GM19023 (cell line): ENCODE results near the gene TAF11.
"Not testable (repeated sequence)": the region's sequence is repeated elsewhere in the genome, so short reads cannot be mapped to it uniquely, and the experiment has no call there.

Source experiments
- ATAC-seq: cut with Tn5 transposase; IDR thresholded peaks from one replicate; pipeline ENCODE4 v1.9.1; 2021; ENCODE audit warnings: mild to moderate bottlenecking, moderate library complexity; ENCODE audit not compliant: unreplicated experiment

TAF11 gene

GRCh38 chr6:34906826-34907225 is 19.0 kb upstream of the TAF11 start:
- no peak for ATAC-seq

GRCh38 chr6:34904990-34905613 is 17.3 kb upstream of the TAF11 start:
- ATAC-seq = no peak

GRCh38 chr6:34901930-34902329 is 14.1 kb upstream of the TAF11 start:
- no peak for ATAC-seq

GRCh38 chr6:34900321-34901031 is 12.6 kb upstream of the TAF11 start:
- no peak for ATAC-seq

- not testable (repeated sequence) for ATAC-seq
Observed at GRCh38 chr6:34899748-34900147, 11.9 kb upstream of the TAF11 start.

GRCh38 chr6:34897716-34898115 is 9.9 kb upstream of the TAF11 start:
- no peak for ATAC-seq

GRCh38 chr6:34897130-34897529 is 9.3 kb upstream of the TAF11 start:
- no peak for ATAC-seq

- ATAC-seq = no peak
Observed at GRCh38 chr6:34894693-34895092, 6.9 kb upstream of the TAF11 start.

- ATAC-seq = no peak
Observed at GRCh38 chr6:34891296-34891695, 3.5 kb upstream of the TAF11 start.

- ATAC-seq = no peak
Observed at GRCh38 chr6:34890533-34890925, 2.7 kb upstream of the TAF11 start.

- peak; percentile 67 for ATAC-seq
Observed at GRCh38 chr6:34888874-34889555, 1.2 kb upstream of the TAF11 start, which contains the start of gene ANKS1A. ANKS1A (plus strand) TSS chr6:34889255; CDS start chr6:34889403, 148 bp downstream.

GRCh38 chr6:34888514-34888856 is 643 bp upstream of the TAF11 start:
- ATAC-seq = no peak

GRCh38 chr6:34885837-34886236 is 2.0 kb downstream of the TAF11 start:
- not testable (repeated sequence) for ATAC-seq

- no peak for ATAC-seq
Observed at GRCh38 chr6:34884996-34885395, 2.8 kb downstream of the TAF11 start.

GRCh38 chr6:34884073-34884472 is 3.8 kb downstream of the TAF11 start:
- ATAC-seq = not testable (repeated sequence)

- ATAC-seq = no peak
Observed at GRCh38 chr6:34877869-34878485, 9.9 kb downstream of the TAF11 start.

GRCh38 chr6:34877259-34877658 is 10.6 kb downstream of the TAF11 start:
- ATAC-seq = no peak

- ATAC-seq = no peak
Observed at GRCh38 chr6:34876472-34876871, 11.4 kb downstream of the TAF11 start.

- no peak for ATAC-seq
Observed at GRCh38 chr6:34875292-34876213, 12.3 kb downstream of the TAF11 start.

- no peak for ATAC-seq
Observed at GRCh38 chr6:34872332-34872731, 15.5 kb downstream of the TAF11 start.

- ATAC-seq = no peak
Observed at GRCh38 chr6:34871853-34872252, 16.0 kb downstream of the TAF11 start.
